Measurements from ENCODE around the gene P3H3.

P3H3 gene

GRCh38 chr12:6816598-6816997, 11.6 kb upstream of the P3H3 start:
- TF ChIP-seq FOXP2 (optimal IDR thresholded peaks at IDR 0.05; ENCODE audit: borderline replicate concordance, extremely low read depth, extremely low read length, insufficient read depth): no peak
- TF ChIP-seq SIN3A (IDR thresholded peaks at IDR 0.05; ENCODE audit: borderline replicate concordance, insufficient read depth, low read length): no peak
- no peak for TF ChIP-seq REST (IDR thresholded peaks at IDR 0.05; ENCODE audit: insufficient read depth in 1 of 2, low read depth in 2 of 2, low read length in 2 of 2)
- TF ChIP-seq TAF1 (IDR thresholded peaks at IDR 0.05; ENCODE audit: borderline replicate concordance, insufficient read depth, low read length): no peak
- TF ChIP-seq POLR2AphosphoS5 (IDR thresholded peaks at IDR 0.05; ENCODE audit: low read depth, low read length): no peak

DNA sequence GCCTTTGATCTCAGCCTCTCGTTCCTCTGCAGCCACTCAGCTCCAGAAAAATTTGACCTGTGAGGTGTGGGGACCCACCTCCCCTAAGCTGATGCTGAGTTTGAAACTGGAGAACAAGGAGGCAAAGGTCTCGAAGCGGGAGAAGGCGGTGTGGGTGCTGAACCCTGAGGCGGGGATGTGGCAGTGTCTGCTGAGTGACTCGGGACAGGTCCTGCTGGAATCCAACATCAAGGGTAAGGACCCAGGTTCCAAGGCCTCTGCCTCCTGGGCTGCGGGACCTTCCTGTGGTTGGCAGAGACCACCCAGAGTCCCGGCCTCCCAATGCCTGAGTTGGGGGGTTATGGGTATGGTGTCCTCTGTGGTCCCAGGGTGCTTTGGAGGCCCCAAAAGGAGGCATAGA, 11.1 kb upstream of the P3H3 start:
- TF ChIP-seq FOXP2 (optimal IDR thresholded peaks at IDR 0.05; ENCODE audit: borderline replicate concordance, extremely low read depth, extremely low read length, insufficient read depth): no peak
- TF ChIP-seq SIN3A (IDR thresholded peaks at IDR 0.05; ENCODE audit: borderline replicate concordance, insufficient read depth, low read length): no peak
- TF ChIP-seq REST (IDR thresholded peaks at IDR 0.05; ENCODE audit: insufficient read depth in 1 of 2, low read depth in 2 of 2, low read length in 2 of 2): no peak
- TF ChIP-seq TAF1 (IDR thresholded peaks at IDR 0.05; ENCODE audit: borderline replicate concordance, insufficient read depth, low read length): no peak
- no peak for TF ChIP-seq POLR2AphosphoS5 (IDR thresholded peaks at IDR 0.05; ENCODE audit: low read depth, low read length)

DNA sequence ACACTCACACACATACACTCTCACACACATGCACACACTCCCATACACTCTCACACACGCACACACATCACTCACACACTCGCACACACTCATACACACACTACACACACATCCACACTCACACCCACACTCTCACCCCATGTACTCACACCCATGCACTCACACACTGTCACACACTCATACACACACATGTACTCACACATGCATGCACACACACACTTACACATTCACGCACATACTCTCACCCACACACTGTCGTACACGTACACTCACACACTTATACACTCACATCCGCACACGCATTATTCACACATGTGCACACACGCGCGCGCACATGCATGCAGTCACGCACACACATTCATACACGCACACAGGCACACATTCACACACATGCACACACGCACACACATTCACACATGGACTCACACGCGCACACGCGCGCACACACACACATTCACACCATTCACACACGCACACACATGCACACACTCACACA, 10.5 kb upstream of the P3H3 start:
- TF ChIP-seq SIN3A (IDR thresholded peaks at IDR 0.05; ENCODE audit: borderline replicate concordance, insufficient read depth, low read length): no peak
- TF ChIP-seq REST (IDR thresholded peaks at IDR 0.05; ENCODE audit: insufficient read depth in 1 of 2, low read depth in 2 of 2, low read length in 2 of 2): no peak
- no peak for TF ChIP-seq TAF1 (IDR thresholded peaks at IDR 0.05; ENCODE audit: borderline replicate concordance, insufficient read depth, low read length)
- TF ChIP-seq FOXP2 (optimal IDR thresholded peaks at IDR 0.05; ENCODE audit: borderline replicate concordance, extremely low read depth, extremely low read length, insufficient read depth): no peak
- TF ChIP-seq POLR2AphosphoS5 (IDR thresholded peaks at IDR 0.05; ENCODE audit: low read depth, low read length): no peak

GRCh38 chr12:6818222-6818621, 10.0 kb upstream of the P3H3 start:
- TF ChIP-seq FOXP2 (optimal IDR thresholded peaks at IDR 0.05; ENCODE audit: borderline replicate concordance, extremely low read depth, extremely low read length, insufficient read depth) (no peak), SIN3A (IDR thresholded peaks at IDR 0.05; ENCODE audit: borderline replicate concordance, insufficient read depth, low read length) (no peak), POLR2AphosphoS5 (IDR thresholded peaks at IDR 0.05; ENCODE audit: low read depth, low read length) (no peak), REST (IDR thresholded peaks at IDR 0.05; ENCODE audit: insufficient read depth in 1 of 2, low read depth in 2 of 2, low read length in 2 of 2) (no peak), TAF1 (IDR thresholded peaks at IDR 0.05; ENCODE audit: borderline replicate concordance, insufficient read depth, low read length) (no peak)

DNA sequence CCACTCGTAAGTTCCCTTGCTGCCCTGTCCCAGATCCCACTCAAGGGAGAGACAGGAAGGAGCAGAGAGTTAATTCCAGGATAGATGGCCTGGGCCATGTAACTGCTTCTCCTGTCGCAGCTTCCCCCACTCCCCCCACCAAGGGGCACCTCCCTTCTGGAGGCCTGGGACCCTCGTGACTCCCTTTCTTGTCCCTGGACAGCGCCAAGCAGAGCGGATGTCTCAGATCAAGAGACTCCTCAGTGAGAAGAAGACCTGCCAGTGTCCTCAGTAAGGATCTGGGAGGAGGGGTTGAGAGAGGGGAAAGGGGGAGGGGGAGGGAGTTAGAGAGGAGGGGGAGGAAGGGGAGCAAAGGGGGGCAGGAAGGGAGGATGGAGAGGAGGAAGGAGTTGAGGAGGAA, 9.6 kb upstream of the P3H3 start:
- TF ChIP-seq FOXP2 (optimal IDR thresholded peaks at IDR 0.05; ENCODE audit: borderline replicate concordance, extremely low read depth, extremely low read length, insufficient read depth) (no peak), TAF1 (IDR thresholded peaks at IDR 0.05; ENCODE audit: borderline replicate concordance, insufficient read depth, low read length) (no peak), SIN3A (IDR thresholded peaks at IDR 0.05; ENCODE audit: borderline replicate concordance, insufficient read depth, low read length) (no peak), POLR2AphosphoS5 (IDR thresholded peaks at IDR 0.05; ENCODE audit: low read depth, low read length) (no peak), REST (IDR thresholded peaks at IDR 0.05; ENCODE audit: insufficient read depth in 1 of 2, low read depth in 2 of 2, low read length in 2 of 2) (no peak)
